GM12864 (cell line): Measurements from ENCODE around the gene FERMT1.
"Not testable (repeated sequence)": the region's sequence is repeated elsewhere in the genome, so short reads cannot be mapped to it uniquely, and the experiment has no call there.

Source experiments
- DNase-seq: peaks from one replicate; pipeline ENCODE4 v3.0.0-alpha.2; 2011; ENCODE audit warnings: low read depth
- H3K4me3 ChIP-seq: 2 replicates; pipeline ENCODE4 v1.5.1; 2011; ENCODE audit warnings: mild to moderate bottlenecking, low read depth, low read length, control low read depth
- TF ChIP-seq, protein P1 (sequence below): IDR thresholded peaks from 2 replicates; pipeline ENCODE4 v1.5.1; 2011; ENCODE audit warnings: low read depth, mild to moderate bottlenecking, moderate library complexity, low read length, control low read depth, inconsistent platforms; ENCODE audit errors: missing control alignments

FERMT1 gene

DNA sequence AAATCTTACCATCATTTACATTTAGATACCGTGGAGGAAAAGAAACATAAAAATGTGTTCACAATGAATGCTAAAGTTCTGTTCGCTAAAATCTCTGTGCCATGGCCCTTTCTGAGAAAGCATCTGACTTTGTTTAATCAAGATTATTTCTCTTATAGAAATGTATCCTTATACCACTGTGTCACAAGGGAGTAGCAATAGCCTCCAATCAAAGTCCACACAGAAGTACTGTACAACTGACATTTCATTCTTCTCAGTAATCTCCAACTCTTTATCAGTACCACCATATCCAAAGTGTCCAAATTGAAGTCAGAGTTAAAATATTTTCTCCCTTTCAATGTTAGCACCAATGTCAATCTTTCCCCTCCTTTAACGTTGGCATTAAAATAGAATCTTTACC is 6.1 kb downstream of the FERMT1 start:
- TF ChIP-seq, protein P1, sequence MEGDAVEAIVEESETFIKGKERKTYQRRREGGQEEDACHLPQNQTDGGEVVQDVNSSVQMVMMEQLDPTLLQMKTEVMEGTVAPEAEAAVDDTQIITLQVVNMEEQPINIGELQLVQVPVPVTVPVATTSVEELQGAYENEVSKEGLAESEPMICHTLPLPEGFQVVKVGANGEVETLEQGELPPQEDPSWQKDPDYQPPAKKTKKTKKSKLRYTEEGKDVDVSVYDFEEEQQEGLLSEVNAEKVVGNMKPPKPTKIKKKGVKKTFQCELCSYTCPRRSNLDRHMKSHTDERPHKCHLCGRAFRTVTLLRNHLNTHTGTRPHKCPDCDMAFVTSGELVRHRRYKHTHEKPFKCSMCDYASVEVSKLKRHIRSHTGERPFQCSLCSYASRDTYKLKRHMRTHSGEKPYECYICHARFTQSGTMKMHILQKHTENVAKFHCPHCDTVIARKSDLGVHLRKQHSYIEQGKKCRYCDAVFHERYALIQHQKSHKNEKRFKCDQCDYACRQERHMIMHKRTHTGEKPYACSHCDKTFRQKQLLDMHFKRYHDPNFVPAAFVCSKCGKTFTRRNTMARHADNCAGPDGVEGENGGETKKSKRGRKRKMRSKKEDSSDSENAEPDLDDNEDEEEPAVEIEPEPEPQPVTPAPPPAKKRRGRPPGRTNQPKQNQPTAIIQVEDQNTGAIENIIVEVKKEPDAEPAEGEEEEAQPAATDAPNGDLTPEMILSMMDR: no peak
- no peak for DNase-seq
- H3K4me3 ChIP-seq: no peak overlapping the region

DNA sequence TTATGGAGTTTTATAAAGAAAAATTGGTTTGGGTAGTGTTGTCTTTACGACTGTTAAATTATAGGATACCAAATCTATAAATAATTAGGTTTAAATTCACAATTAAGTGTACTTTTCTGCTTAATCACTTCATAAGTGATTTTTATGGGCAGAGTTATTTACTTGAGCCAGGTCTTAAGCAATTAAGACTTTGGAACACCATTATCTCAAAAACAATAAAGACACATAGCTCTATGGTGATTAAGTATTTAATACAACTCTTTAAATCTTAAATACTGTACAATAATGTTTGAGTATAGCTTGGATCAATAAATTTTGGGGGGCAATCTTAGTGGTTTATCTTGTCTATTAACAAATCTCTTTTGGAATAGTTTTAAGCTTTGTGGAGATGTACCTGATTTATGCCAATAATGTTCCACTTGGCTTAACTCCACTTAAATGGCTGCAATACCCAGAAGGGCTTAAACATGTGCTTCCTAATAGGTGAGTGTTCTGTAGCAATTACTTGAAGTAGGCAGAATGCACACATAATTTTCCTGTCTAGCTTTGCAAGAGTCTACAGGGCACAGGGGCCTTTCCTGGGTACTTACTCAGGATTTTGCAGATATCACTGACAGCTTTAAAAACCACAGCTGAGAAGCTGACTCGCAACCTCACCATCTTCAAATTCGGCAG is 7.5 kb downstream of the FERMT1 start:
- DNase-seq: no peak
- no peak overlapping the region for H3K4me3 ChIP-seq
- TF ChIP-seq, protein P1: no peak

DNA sequence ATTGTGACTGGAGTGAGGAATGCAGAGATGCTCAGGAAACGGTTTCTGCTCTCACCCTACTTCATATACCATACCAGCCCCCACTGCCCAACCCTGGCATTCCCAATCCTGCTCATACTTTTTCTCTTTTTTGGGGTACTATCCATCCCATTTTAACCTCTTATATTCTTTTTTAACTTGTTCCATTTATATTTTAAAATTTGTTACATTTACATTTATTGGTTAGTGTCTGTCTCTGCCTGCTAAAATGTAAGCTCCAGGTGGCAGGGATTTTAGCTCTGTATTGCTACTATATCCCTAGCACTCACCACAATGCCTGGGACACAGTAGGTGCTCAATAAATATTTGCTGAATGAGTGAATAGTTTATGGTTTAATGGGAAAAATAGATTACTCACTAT is 8.1 kb downstream of the FERMT1 start:
- H3K4me3 ChIP-seq: no peak overlapping the region
- no peak for DNase-seq
- TF ChIP-seq, protein P1: no peak

DNA sequence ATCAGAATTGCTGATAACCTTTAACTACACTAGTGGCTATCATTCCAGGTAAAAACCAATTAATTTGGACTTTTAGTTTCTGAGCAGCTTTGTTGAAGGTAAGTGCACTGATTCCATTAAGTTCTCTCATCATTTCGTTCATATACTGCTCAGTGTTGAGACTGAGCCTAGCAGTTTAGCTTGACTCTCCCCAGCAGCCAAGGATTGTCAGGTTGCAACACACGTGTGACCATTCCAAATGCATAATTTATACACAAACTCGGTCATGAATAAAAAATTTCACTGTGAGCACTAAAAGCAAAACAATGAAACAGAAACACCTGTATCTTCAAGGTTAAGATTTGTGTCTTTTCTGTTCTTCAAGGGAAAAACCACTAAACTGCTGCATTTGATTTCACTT is 8.9 kb downstream of the FERMT1 start:
- H3K4me3 ChIP-seq: no peak overlapping the region
- DNase-seq: no peak
- TF ChIP-seq, protein P1: no peak

DNA sequence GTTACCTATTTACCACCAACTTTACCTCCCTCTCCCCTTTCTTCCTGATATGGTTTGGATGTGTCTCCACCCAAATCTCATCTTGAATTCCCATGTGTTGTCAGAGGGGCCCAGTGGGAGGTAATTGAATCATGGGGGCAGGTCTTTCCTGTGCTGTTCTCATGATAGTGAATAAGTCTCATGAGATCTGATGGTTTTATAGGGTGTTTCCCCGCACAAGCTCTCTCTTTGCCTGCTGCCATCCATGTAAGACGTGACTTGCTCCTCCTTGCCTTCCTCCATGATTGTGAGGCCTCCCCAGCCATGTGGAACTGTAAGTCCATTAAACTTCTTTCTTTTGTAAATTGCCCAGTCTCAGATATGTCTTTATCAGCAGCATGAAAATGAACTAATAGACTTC is 9.9 kb downstream of the FERMT1 start:
- not testable (repeated sequence) for DNase-seq, H3K4me3 ChIP-seq

DNA sequence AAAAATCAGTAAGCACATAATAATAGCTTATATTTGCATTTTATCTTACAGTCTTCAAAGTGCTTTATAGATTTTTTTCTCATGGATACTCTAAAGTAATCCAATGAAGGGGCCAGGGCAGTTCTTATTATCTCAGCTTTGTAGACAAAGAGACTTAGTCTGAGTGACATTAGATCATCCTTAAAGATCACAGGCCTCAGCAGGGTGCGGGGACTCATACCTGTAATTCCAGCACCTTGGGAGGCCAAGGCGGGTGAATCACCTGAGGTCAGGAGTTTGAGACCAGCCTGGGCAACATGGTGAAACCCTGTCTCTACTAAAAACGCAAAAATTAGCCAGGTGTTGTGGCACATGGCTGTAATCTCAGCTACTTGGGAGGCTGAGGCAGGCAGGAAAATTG is 14.5 kb downstream of the FERMT1 start:
- H3K4me3 ChIP-seq: no peak overlapping the region
- no peak for DNase-seq
- TF ChIP-seq, protein P1: no peak

DNA sequence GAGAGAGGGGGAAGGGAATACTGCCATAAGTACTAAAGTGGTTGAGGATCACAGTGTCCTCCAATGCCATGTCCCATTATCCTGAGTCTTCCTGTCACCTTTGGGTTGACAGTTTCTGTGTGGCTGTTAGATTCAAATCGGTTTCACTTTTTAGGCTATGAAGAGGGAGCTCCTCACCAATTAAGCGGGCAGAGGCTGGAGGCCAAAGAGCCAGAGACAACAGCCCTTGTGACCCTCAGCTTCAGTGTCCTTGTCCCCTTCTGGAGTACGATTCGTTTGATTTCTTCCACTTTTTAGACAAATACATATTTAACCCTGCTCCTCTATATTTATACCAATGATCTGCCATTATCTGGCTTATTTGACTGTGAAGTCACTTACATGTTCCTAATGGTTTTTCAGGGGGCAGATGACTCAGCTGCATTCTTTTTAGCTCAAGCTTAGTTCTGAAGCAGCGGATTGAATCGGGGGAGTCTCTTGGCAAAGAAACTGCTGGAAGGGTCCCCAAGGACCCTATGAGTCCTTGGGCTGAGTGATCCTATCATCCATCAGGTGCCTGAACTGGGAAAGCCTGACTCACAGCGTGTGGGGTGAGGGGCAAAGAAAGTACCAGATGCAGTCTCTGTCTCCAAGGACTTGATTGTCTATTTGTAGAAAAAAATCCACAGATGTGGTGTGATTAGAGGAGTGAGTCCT is 18.2 kb downstream of the FERMT1 start:
- H3K4me3 ChIP-seq: no peak overlapping the region
- DNase-seq: no peak
- TF ChIP-seq, protein P1: no peak
